NCI-H2081 (cell line): Measurements from ENCODE around the gene MAP1S.

Experiments
- DNase-seq, 2 experiments: peaks; one replicate each; lab custom pipeline; 2025; lab: John Stamatoyannopoulos, UW

MAP1S gene

GRCh38 chr19:17688853-17689595 is 30.3 kb upstream of the MAP1S start:
- DNase-seq = no peak

GRCh38 chr19:17692566-17692965 is 26.7 kb upstream of the MAP1S start:
- DNase-seq = no peak

- DNase-seq = no peak
These were observed 24.1 kb upstream of the MAP1S start for GRCh38 chr19:17695198-17695597.

GRCh38 chr19:17703824-17704463 is 15.3 kb upstream of the MAP1S start:
- no peak for DNase-seq

GRCh38 chr19:17706750-17707181 is 12.5 kb upstream of the MAP1S start:
- DNase-seq = no peak

DNA sequence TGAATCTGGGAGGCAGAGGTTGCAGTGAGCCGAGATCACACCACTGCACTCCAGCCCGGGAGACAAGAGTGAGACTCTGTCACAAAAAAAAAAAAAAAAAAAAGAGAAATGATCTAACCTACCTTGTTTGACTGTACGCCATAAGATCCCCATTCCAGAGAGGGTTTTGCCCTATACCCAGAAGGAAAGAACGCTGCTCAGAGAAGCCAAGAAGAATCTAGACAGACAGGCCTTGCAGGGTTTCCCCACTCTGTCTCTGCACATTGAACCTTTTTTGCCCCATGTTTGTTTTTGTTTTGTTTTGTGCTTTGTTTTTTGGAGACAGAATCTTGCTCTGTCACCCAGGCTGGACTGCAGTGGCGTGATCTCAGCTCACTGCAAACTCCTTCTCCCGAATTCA is 7.4 kb upstream of the MAP1S start:
- DNase-seq = no peak

GRCh38 chr19:17716309-17716929 is 2.9 kb upstream of the MAP1S start:
- no peak for DNase-seq

GRCh38 chr19:17718550-17718946 is 732 bp upstream of the MAP1S start:
- DNase-seq = no peak

- peak; percentile 24 to 51 for DNase-seq
These were observed 585 bp downstream of the MAP1S start for GRCh38 chr19:17719730-17720400.

GRCh38 chr19:17720440-17720839 is 1.2 kb downstream of the MAP1S start:
- DNase-seq = no peak

DNA sequence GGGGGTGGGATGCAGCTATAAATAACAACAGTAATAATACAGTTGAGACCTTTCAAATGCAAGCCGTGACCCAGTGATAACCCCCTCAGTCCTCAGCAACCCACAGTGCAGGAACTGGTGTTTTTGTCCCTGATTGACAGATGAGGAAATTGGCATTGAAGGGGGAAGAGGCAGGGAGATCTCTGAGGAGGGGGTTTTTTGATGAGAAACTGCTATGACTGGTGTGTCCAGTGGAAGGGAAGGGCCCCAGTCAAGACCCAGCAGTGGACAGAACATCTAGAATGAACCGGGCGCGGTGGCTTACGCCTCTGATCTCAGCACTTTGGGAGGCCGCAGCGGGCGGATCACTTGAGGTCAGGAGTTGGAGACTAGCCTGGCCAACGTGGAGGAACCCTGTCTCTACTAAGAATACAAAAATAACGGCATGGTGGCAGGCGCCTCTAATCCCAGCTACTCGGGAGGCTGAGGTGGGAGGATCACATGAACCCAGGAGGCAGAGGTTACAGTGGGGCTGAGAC is 1.9 kb downstream of the MAP1S start:
- no peak for DNase-seq

DNA sequence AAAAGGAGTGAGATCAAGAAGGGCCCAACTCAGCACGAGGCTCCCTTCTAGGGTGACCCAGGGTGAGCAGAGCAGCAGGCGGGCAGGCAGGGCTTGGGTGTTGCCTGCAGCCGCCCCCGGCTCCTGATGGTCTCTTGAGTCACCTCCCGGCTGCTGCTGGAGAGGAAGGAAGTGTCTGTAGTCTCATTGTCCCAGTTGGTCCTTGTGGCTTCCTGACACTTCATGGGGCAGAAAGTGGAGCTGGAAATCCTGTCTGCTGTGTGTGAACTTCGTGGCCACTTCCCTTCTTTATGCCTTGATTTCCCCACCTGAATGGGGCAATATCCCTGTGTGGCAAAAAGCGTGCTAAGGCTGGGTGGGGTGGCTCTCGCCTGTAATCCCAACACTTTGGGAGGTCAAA is 2.5 kb downstream of the MAP1S start:
- no peak for DNase-seq

- no peak for DNase-seq
These were observed 3.5 kb downstream of the MAP1S start for GRCh38 chr19:17722655-17723240.

DNA sequence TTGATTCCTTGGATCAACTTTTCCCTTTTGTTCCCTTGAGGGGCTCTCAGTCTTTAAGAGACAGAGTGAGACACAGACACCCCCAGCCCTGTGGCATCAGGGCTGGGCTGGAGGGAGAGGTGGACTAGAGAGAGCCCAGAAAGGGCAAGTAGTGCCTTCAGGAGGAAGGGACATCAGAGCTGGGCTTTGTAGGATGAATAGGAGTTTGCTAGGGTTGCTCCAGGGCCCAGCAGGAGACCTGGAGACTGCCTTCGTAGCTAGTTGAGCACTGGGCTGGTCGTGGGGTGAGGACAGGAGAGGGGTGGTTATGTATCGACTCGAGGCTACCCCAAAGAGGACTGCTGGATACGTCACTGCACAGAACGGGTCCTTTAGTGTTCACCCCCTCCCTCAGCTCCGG is 5.4 kb downstream of the MAP1S start:
- DNase-seq = no peak

DNA sequence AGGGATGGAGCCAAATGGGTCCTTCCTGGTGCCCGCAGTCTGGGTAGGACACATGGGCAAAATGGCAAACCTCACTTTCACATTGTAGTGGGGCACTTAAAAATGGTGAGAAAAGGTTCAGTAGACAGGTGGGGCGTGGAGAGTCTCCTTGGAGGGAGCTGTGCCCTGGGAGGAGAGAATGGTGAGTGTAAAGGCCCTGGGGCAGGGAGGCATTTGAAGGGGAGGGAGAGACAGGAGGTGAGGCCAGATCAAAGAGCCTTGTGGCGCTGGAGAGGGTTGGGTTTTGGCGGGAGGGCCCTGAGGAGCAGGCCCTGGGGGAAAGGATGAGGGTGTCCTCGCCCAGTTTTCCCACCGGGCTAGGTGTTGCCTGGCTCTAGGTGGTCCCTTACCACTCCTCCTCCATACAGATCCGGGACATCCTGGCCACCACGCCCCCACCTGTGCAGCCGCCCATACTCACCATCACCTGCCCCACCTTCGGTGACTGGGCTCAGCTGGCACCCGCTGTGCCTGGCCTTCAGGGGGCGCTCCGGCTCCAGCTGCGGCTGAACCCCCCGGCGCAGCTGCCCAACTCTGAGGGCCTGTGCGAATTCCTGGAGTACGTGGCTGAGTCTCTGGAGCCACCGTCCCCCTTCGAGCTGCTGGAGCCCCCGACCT is 6.3 kb downstream of the MAP1S start:
- no peak for DNase-seq

GRCh38 chr19:17726136-17726741 is 7.0 kb downstream of the MAP1S start:
- DNase-seq = no peak

DNA sequence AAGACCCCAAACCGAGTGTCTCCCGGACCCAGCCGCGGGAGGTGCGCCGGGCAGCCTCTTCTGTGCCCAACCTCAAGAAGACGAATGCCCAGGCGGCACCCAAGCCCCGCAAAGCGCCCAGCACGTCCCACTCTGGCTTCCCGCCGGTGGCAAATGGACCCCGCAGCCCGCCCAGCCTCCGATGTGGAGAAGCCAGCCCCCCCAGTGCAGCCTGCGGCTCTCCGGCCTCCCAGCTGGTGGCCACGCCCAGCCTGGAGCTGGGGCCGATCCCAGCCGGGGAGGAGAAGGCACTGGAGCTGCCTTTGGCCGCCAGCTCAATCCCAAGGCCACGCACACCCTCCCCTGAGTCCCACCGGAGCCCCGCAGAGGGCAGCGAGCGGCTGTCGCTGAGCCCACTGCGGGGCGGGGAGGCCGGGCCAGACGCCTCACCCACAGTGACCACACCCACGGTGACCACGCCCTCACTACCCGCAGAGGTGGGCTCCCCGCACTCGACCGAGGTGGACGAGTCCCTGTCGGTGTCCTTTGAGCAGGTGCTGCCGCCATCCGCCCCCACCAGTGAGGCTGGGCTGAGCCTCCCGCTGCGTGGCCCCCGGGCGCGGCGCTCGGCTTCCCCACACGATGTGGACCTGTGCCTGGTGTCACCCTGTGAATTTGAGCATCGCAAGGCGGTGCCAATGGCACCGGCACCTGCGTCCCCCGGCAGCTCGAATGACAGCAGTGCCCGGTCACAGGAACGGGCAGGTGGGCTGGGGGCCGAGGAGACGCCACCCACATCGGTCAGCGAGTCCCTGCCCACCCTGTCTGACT is 7.9 kb downstream of the MAP1S start:
- DNase-seq = no peak

- no peak for DNase-seq
These were observed 8.6 kb downstream of the MAP1S start for GRCh38 chr19:17727843-17728242.

- no peak for DNase-seq
These were observed 13.8 kb downstream of the MAP1S start for GRCh38 chr19:17733127-17733526.

DNA sequence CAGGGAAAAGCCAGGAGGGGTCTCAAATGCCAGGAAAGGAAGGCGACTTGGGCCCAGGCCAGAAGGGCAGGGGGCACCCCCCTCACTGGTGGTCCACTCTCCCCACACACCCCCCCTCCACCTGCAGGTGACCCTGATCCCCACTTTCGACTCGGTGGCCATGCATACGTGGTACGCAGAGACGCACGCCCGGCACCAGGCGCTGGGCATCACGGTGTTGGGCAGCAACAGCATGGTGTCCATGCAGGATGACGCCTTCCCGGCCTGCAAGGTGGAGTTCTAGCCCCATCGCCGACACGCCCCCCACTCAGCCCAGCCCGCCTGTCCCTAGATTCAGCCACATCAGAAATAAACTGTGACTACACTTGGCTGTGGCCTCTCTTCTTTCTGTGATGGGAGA is 14.9 kb downstream of the MAP1S start:
- DNase-seq = no peak
